Measurements from ENCODE around the gene CNGA3. TPM values are rescaled to one million over a fixed set of nuclear protein-coding genes. Genes with fewer than 3 reads are reported as not detected.

The CNGA3 gene
- total RNA-seq, 4 donors from 2014 or later: not detected

- Histone ChIP-seq H3K4me1 (no peaks in the 10 kb centered on the region), H3K27me3 (no peaks in the 10 kb centered on the region), H3K9me3 (no peaks in the 10 kb centered on the region), H3K36me3 (no peaks in the 10 kb centered on the region), H3K4me3 (no peak overlapping the region), H3K27ac (no peak overlapping the region)
- intact Hi-C loops (cut with DNase I; ENCODE audit: low total_unique reads): loop anchor here (10.0 kb wide), 1 partner anchor 578 kb away; no protein-coding TSS in a partner anchor
- no peak for TF ChIP-seq POLR2A (IDR thresholded peaks at IDR 0.05)
- TF ChIP-seq, protein P1, sequence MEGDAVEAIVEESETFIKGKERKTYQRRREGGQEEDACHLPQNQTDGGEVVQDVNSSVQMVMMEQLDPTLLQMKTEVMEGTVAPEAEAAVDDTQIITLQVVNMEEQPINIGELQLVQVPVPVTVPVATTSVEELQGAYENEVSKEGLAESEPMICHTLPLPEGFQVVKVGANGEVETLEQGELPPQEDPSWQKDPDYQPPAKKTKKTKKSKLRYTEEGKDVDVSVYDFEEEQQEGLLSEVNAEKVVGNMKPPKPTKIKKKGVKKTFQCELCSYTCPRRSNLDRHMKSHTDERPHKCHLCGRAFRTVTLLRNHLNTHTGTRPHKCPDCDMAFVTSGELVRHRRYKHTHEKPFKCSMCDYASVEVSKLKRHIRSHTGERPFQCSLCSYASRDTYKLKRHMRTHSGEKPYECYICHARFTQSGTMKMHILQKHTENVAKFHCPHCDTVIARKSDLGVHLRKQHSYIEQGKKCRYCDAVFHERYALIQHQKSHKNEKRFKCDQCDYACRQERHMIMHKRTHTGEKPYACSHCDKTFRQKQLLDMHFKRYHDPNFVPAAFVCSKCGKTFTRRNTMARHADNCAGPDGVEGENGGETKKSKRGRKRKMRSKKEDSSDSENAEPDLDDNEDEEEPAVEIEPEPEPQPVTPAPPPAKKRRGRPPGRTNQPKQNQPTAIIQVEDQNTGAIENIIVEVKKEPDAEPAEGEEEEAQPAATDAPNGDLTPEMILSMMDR (IDR thresholded peaks at IDR 0.05): no peak
- no peak for DNase-seq
These were observed 36.9 kb downstream of the CNGA3 start for GRCh38 chr2:98383166-98383565.

DNA sequence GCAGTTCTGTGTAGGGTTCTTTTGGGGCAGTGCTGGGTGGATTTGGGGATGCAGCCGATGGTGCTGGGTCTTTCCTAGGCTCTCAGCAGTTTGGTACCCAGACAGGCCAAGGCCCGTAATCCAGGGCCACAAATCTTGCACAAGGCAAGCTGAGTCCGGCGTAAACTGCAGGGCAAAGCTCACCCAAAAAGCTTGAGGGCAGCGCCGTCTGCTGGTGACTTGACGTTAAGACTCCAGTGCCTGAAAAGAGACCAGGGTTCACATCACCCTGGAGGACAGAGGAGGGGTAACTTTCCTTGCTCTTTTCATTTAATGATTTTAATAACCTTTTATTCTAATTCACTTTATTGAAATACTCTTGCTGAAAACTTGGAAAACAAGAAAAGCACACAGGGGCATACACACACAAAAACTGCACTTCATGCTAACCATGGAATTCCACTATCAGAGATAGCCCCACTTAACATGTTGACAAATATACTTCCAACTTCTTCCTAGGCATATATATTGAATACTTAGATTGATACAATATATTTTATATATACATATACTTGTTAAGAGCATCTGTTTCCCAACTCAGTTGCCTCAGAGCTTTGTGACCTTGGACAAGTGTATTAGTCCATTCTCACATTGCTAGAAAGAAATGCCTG, 38.9 kb downstream of the CNGA3 start:
- intact Hi-C loops (cut with DNase I; ENCODE audit: low total_unique reads): loop anchor here (10.0 kb wide), 1 partner anchor 580 kb away; no protein-coding TSS in a partner anchor
- H3K4me1 ChIP-seq: no peaks in the 10 kb centered on the region
- H3K27me3 ChIP-seq: no peaks in the 10 kb centered on the region
- no peaks in the 10 kb centered on the region for H3K9me3 ChIP-seq
- no peak overlapping the region for H3K4me3 ChIP-seq
- H3K27ac ChIP-seq: no peak overlapping the region
- TF ChIP-seq, protein P1 (IDR thresholded peaks at IDR 0.05): peak; percentile 65 to 82 (median 76)
- no peak for TF ChIP-seq POLR2A (IDR thresholded peaks at IDR 0.05)
- DNase-seq: peak; percentile 26 to 51
- no peaks in the 10 kb centered on the region for H3K36me3 ChIP-seq

- Histone ChIP-seq H3K36me3 (no peaks in the 10 kb centered on the region), H3K4me3 (no peak overlapping the region)
- intact Hi-C loops (cut with DNase I; ENCODE audit: low total_unique reads): loop anchor here (10.0 kb wide), 1 partner anchor 583 kb away; no protein-coding TSS in a partner anchor
These were observed 41.2 kb downstream of the CNGA3 start for GRCh38 chr2:98387478-98387877.

DNA sequence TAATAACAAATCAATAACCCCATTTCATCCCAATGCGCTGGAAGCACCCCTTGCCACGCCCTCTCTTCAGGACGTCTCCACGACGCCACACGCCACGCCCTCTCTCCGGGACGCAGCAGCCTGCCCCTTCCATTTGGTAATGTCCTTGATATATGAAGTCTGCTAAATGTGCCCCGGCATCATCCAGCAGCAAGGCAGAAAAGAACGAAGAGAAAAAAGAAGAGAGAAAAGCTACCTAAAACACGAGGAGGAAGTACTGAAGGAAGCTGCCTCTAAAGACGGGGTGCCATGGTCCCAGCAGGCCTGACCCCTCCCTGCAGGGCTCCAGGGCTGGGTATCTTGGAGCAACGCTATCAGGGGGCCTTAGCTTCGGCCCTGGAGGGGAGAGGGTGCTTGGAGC, 41.8 kb downstream of the CNGA3 start:
- intact Hi-C loops (cut with DNase I; ENCODE audit: low total_unique reads): loop anchor here (10.0 kb wide), 1 partner anchor 583 kb away; no protein-coding TSS in a partner anchor
- Histone ChIP-seq H3K36me3 (no peaks in the 10 kb centered on the region), H3K27me3 (no peaks in the 10 kb centered on the region)

More at GRCh38 chr2:98387478-98387877, 41.2 kb downstream of the CNGA3 start:
- TF ChIP-seq POLR2A (IDR thresholded peaks at IDR 0.05): no peak
- TF ChIP-seq, protein P1 (IDR thresholded peaks at IDR 0.05): no peak
- no peak overlapping the region for H3K27ac ChIP-seq
- no peaks in the 10 kb centered on the region for H3K4me1 ChIP-seq
- DNase-seq: no peak
- no peaks in the 10 kb centered on the region for H3K9me3 ChIP-seq
- H3K27me3 ChIP-seq: no peaks in the 10 kb centered on the region

More for the DNA sequence above, 41.8 kb downstream of the CNGA3 start:
- no peak overlapping the region for H3K4me3 ChIP-seq
- DNase-seq: no peak
- no peaks in the 10 kb centered on the region for H3K9me3 ChIP-seq
- no peak overlapping the region for H3K27ac ChIP-seq
- TF ChIP-seq POLR2A (IDR thresholded peaks at IDR 0.05): no peak
- TF ChIP-seq, protein P1 (IDR thresholded peaks at IDR 0.05): no peak
- no peaks in the 10 kb centered on the region for H3K4me1 ChIP-seq
